Vagina (tissue), 2 donors: ENCODE results near the gene KRT7.

Source experiments
- POLR2A ChIP-seq, 2 donors: fragments of 450-650 bp; IDR thresholded peaks; one replicate each; pipeline ENCODE4 v1.6.1; 2017; ENCODE audit warnings: antibody characterized with exemption in 2 of 2, mild to moderate bottlenecking in 2 of 2, moderate library complexity in 2 of 2
- POLR2AphosphoS5 ChIP-seq, 2 donors: sonication (generic); formaldehyde crosslinking; IDR thresholded peaks; one replicate each; pipeline ENCODE4 v1.9.0; 2017; ENCODE audit warnings: antibody characterized with exemption in 2 of 2, mild to moderate bottlenecking in 2 of 2, low read depth in 1 of 2; ENCODE audit not compliant: insufficient read depth in 1 of 2
- TF ChIP-seq, protein P1 (sequence below), 3 experiments: fragments of 450-650 bp in 2 of 3; fragments of 200-600 bp in 1 of 3; sonication (generic) in 1 of 3; IDR thresholded peaks; one replicate each; pipeline ENCODE4 v1.5.1; 2017 to 2019; ENCODE audit warnings: antibody characterized with exemption in 3 of 3, mild to moderate bottlenecking in 2 of 3, moderate library complexity in 2 of 3

DNA sequence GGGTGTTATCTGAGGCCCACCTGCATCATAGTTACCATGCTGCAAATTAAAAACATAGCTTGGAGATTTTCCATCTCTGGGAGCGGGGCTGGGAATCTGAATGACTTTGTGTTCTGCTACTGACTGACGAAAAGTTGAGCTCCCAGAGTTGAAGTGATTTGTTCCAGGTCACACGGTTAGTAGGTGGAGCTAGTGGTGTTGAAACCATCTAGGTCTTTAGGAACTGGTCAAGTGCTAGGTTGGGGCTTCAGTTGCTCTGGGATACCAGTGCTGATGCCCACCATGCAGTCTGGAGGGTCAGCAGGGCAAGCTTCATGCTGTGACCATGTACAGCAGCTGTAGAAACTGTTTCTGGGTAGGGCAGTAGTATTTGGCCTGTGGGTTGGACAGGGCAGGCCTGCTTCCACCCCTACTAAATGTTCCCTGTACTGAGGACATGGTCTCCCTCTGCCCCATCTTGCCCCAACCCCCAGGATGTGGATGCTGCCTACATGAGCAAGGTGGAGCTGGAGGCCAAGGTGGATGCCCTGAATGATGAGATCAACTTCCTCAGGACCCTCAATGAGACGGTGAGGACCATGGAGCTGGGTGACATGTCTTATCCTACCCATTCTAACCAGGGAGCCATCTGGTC lies 5.3 kb downstream of the KRT7 start:
- TF ChIP-seq POLR2AphosphoS5 (IDR thresholded peaks at IDR 0.05; ENCODE audit: insufficient read depth in 1 of 2, low read depth in 1 of 2) (no peak), POLR2A (IDR thresholded peaks at IDR 0.05) (no peak)
- TF ChIP-seq, protein P1, sequence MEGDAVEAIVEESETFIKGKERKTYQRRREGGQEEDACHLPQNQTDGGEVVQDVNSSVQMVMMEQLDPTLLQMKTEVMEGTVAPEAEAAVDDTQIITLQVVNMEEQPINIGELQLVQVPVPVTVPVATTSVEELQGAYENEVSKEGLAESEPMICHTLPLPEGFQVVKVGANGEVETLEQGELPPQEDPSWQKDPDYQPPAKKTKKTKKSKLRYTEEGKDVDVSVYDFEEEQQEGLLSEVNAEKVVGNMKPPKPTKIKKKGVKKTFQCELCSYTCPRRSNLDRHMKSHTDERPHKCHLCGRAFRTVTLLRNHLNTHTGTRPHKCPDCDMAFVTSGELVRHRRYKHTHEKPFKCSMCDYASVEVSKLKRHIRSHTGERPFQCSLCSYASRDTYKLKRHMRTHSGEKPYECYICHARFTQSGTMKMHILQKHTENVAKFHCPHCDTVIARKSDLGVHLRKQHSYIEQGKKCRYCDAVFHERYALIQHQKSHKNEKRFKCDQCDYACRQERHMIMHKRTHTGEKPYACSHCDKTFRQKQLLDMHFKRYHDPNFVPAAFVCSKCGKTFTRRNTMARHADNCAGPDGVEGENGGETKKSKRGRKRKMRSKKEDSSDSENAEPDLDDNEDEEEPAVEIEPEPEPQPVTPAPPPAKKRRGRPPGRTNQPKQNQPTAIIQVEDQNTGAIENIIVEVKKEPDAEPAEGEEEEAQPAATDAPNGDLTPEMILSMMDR (IDR thresholded peaks at IDR 0.05), result no peak
